ENCODE results near the gene ZNF586.

ZNF586 gene

GRCh38 chr19:57755031-57755430 lies 14.4 kb upstream of the ZNF586 start:
- H3K9ac ChIP-seq (ENCODE audit: low read length in 5 of 5) = no peak overlapping the region
- peaks cover 0 to 7% (median 0%) of the 10 kb centered on the region in 5 donors for H3K4me1 ChIP-seq (ENCODE audit: control insufficient read depth in 5 of 5, insufficient read depth in 5 of 5, low read length in 5 of 5)
- H3K27ac ChIP-seq (ENCODE audit: low read depth, low read length) = no peak overlapping the region
- H3K4me3 ChIP-seq (ENCODE audit: low read depth in 1 of 5, low read length in 5 of 5) = peak overlapping the region in 4 of 5 donors; percentile 14 to 29 (median 22)
- peaks cover 56 to 90% (median 85%) of the 10 kb centered on the region in 5 donors for H3K36me3 ChIP-seq (ENCODE audit: control insufficient read depth in 5 of 5, insufficient read depth in 5 of 5, low read length in 5 of 5)
- no peaks in the 10 kb centered on the region for H3K27me3 ChIP-seq (ENCODE audit: control insufficient read depth in 5 of 5, insufficient read depth in 4 of 5, low read length in 5 of 5)
- H3K9me3 ChIP-seq (ENCODE audit: control insufficient read depth in 5 of 5, low read length in 5 of 5) = peaks cover 41 to 76% (median 48%) of the 10 kb centered on the region in 5 donors

- Histone ChIP-seq H3K9me3 (ENCODE audit: control insufficient read depth in 5 of 5, low read length in 5 of 5) (peaks cover 28 to 57% (median 35%) of the 10 kb centered on the region in 5 donors), H3K4me3 (ENCODE audit: low read depth in 1 of 5, low read length in 5 of 5) (no peak overlapping the region), H3K4me1 (ENCODE audit: control insufficient read depth in 5 of 5, insufficient read depth in 5 of 5, low read length in 5 of 5) (peaks cover 0 to 7% (median 0%) of the 10 kb centered on the region in 5 donors), H3K36me3 (ENCODE audit: control insufficient read depth in 5 of 5, insufficient read depth in 5 of 5, low read length in 5 of 5) (peaks cover 49 to 77% (median 69%) of the 10 kb centered on the region in 5 donors), H3K27ac (ENCODE audit: low read depth, low read length) (no peak overlapping the region), H3K27me3 (ENCODE audit: control insufficient read depth in 5 of 5, insufficient read depth in 4 of 5, low read length in 5 of 5) (no peaks in the 10 kb centered on the region), H3K9ac (ENCODE audit: low read length in 5 of 5) (no peak overlapping the region)
Observed at GRCh38 chr19:57757941-57758340, 11.5 kb upstream of the ZNF586 start.

GRCh38 chr19:57759096-57759495 lies 10.4 kb upstream of the ZNF586 start:
- no peak overlapping the region for H3K9ac ChIP-seq (ENCODE audit: low read length in 5 of 5)
- peaks cover 17 to 45% (median 25%) of the 10 kb centered on the region in 5 donors for H3K9me3 ChIP-seq (ENCODE audit: control insufficient read depth in 5 of 5, low read length in 5 of 5)
- peaks cover 0 to 4% (median 0%) of the 10 kb centered on the region in 5 donors for H3K4me1 ChIP-seq (ENCODE audit: control insufficient read depth in 5 of 5, insufficient read depth in 5 of 5, low read length in 5 of 5)
- no peak overlapping the region for H3K27ac ChIP-seq (ENCODE audit: low read depth, low read length)
- no peaks in the 10 kb centered on the region for H3K27me3 ChIP-seq (ENCODE audit: control insufficient read depth in 5 of 5, insufficient read depth in 4 of 5, low read length in 5 of 5)
- H3K4me3 ChIP-seq (ENCODE audit: low read depth in 1 of 5, low read length in 5 of 5) = peak overlapping the region in 3 of 5 donors; percentile 4 to 15 (median 9)
- peaks cover 40 to 68% (median 57%) of the 10 kb centered on the region in 5 donors for H3K36me3 ChIP-seq (ENCODE audit: control insufficient read depth in 5 of 5, insufficient read depth in 5 of 5, low read length in 5 of 5)

GRCh38 chr19:57771417-57771816 lies 1.9 kb downstream of the ZNF586 start:
- H3K4me1 ChIP-seq (ENCODE audit: control insufficient read depth in 5 of 5, insufficient read depth in 5 of 5, low read length in 5 of 5) = peaks cover 0 to 16% (median 12%) of the 10 kb centered on the region in 5 donors
- H3K9me3 ChIP-seq (ENCODE audit: control insufficient read depth in 5 of 5, low read length in 5 of 5) = peaks cover 0 to 24% (median 4%) of the 10 kb centered on the region in 5 donors
- H3K27me3 ChIP-seq (ENCODE audit: control insufficient read depth in 5 of 5, insufficient read depth in 4 of 5, low read length in 5 of 5) = no peaks in the 10 kb centered on the region
- H3K36me3 ChIP-seq (ENCODE audit: control insufficient read depth in 5 of 5, insufficient read depth in 5 of 5, low read length in 5 of 5) = peaks cover 2 to 20% (median 16%) of the 10 kb centered on the region in 5 donors
- H3K4me3 ChIP-seq (ENCODE audit: low read depth in 1 of 5, low read length in 5 of 5) = peak overlapping the region in 2 of 5 donors; percentile 4 to 32
- H3K9ac ChIP-seq (ENCODE audit: low read length in 5 of 5) = no peak overlapping the region
- H3K27ac ChIP-seq (ENCODE audit: low read depth, low read length) = no peak overlapping the region

- Histone ChIP-seq H3K9ac (ENCODE audit: low read length in 5 of 5) (no peak overlapping the region), H3K9me3 (ENCODE audit: control insufficient read depth in 5 of 5, low read length in 5 of 5) (peaks cover 9 to 43% (median 10%) of the 10 kb centered on the region in 5 donors), H3K36me3 (ENCODE audit: control insufficient read depth in 5 of 5, insufficient read depth in 5 of 5, low read length in 5 of 5) (peaks cover 9 to 41% (median 35%) of the 10 kb centered on the region in 5 donors), H3K4me3 (ENCODE audit: low read depth in 1 of 5, low read length in 5 of 5) (peak overlapping the region in 1 of 5 donors; percentile 32), H3K27ac (ENCODE audit: low read depth, low read length) (no peak overlapping the region), H3K27me3 (ENCODE audit: control insufficient read depth in 5 of 5, insufficient read depth in 4 of 5, low read length in 5 of 5) (no peaks in the 10 kb centered on the region), H3K4me1 (ENCODE audit: control insufficient read depth in 5 of 5, insufficient read depth in 5 of 5, low read length in 5 of 5) (peaks cover 0 to 16% (median 12%) of the 10 kb centered on the region in 5 donors)
Observed at GRCh38 chr19:57773488-57773887, 4.0 kb downstream of the ZNF586 start.

GRCh38 chr19:57776764-57777296 lies 7.4 kb downstream of the ZNF586 start:
- Histone ChIP-seq H3K27me3 (ENCODE audit: control insufficient read depth in 5 of 5, insufficient read depth in 4 of 5, low read length in 5 of 5) (no peaks in the 10 kb centered on the region), H3K9me3 (ENCODE audit: control insufficient read depth in 5 of 5, low read length in 5 of 5) (peaks cover 27 to 68% (median 33%) of the 10 kb centered on the region in 5 donors), H3K36me3 (ENCODE audit: control insufficient read depth in 5 of 5, insufficient read depth in 5 of 5, low read length in 5 of 5) (peaks cover 35 to 68% (median 58%) of the 10 kb centered on the region in 5 donors), H3K4me1 (ENCODE audit: control insufficient read depth in 5 of 5, insufficient read depth in 5 of 5, low read length in 5 of 5) (peaks cover 0 to 3% (median 0%) of the 10 kb centered on the region in 5 donors), H3K27ac (ENCODE audit: low read depth, low read length) (no peak overlapping the region), H3K9ac (ENCODE audit: low read length in 5 of 5) (no peak overlapping the region), H3K4me3 (ENCODE audit: low read depth in 1 of 5, low read length in 5 of 5) (peak overlapping the region in 2 of 5 donors; percentile 37 to 39)

GRCh38 chr19:57778336-57778735 lies 8.9 kb downstream of the ZNF586 start:
- Histone ChIP-seq H3K36me3 (ENCODE audit: control insufficient read depth in 5 of 5, insufficient read depth in 5 of 5, low read length in 5 of 5) (peaks cover 33 to 65% (median 55%) of the 10 kb centered on the region in 5 donors), H3K4me3 (ENCODE audit: low read depth in 1 of 5, low read length in 5 of 5) (peak overlapping the region in 3 of 5 donors; percentile 20 to 46 (median 39)), H3K9me3 (ENCODE audit: control insufficient read depth in 5 of 5, low read length in 5 of 5) (peaks cover 27 to 65% (median 35%) of the 10 kb centered on the region in 5 donors)

DNA sequence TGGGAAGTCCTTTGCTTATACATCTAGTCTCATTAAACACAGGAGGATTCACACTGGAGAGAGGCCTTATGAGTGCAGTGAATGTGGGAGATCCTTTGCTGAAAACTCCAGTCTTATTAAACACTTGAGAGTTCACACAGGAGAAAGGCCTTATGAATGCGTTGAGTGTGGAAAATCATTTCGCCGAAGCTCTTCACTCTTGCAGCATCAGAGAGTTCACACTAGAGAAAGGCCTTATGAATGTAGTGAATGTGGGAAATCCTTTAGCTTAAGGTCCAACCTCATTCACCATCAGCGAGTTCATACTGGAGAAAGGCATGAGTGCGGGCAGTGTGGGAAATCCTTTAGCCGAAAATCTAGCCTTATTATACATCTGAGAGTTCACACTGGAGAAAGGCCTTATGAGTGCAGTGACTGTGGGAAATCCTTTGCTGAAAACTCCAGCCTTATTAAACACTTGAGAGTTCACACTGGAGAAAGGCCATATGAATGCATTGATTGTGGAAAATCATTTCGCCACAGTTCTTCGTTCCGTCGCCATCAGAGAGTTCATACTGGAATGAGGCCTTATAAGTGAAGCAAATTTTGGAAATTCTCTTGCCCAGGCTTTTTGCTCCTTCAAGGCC lies 9.9 kb downstream of the ZNF586 start:
- peak overlapping the region in 3 of 5 donors; percentile 3 to 46 (median 39) for H3K4me3 ChIP-seq (ENCODE audit: low read depth in 1 of 5, low read length in 5 of 5)
- no peak overlapping the region for H3K27ac ChIP-seq (ENCODE audit: low read depth, low read length)
- H3K27me3 ChIP-seq (ENCODE audit: control insufficient read depth in 5 of 5, insufficient read depth in 4 of 5, low read length in 5 of 5) = no peaks in the 10 kb centered on the region
- H3K9ac ChIP-seq (ENCODE audit: low read length in 5 of 5) = peak overlapping the region in 1 of 5 donors; percentile 31
- H3K36me3 ChIP-seq (ENCODE audit: control insufficient read depth in 5 of 5, insufficient read depth in 5 of 5, low read length in 5 of 5) = peaks cover 33 to 62% (median 53%) of the 10 kb centered on the region in 5 donors
- H3K4me1 ChIP-seq (ENCODE audit: control insufficient read depth in 5 of 5, insufficient read depth in 5 of 5, low read length in 5 of 5) = peaks cover 0 to 3% (median 0%) of the 10 kb centered on the region in 5 donors
- H3K9me3 ChIP-seq (ENCODE audit: control insufficient read depth in 5 of 5, low read length in 5 of 5) = peaks cover 24 to 60% (median 35%) of the 10 kb centered on the region in 5 donors

More at GRCh38 chr19:57778336-57778735, 8.9 kb downstream of the ZNF586 start:
- Histone ChIP-seq H3K4me1 (ENCODE audit: control insufficient read depth in 5 of 5, insufficient read depth in 5 of 5, low read length in 5 of 5) (peaks cover 0 to 3% (median 0%) of the 10 kb centered on the region in 5 donors), H3K27ac (ENCODE audit: low read depth, low read length) (no peak overlapping the region), H3K27me3 (ENCODE audit: control insufficient read depth in 5 of 5, insufficient read depth in 4 of 5, low read length in 5 of 5) (no peaks in the 10 kb centered on the region), H3K9ac (ENCODE audit: low read length in 5 of 5) (no peak overlapping the region)

DNA sequence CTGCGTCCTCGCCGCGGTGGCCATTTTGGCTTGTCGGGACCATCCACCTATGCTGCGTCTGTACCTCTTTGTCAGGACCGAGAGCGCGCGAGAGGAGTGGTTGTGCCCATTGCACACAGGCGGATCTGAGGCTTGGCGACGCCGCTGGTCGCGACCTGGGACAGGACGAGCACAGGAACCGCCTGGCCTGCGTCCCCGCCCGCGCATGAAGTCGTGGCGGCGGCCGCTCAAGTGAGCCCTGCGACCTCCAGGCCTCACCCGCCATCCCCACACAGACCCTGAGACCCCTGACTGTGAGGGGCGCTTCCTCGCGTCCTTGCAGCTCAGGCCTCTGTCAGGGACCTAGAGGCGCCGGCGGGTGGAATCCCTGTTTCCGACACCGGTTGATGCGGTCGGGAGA lies 16.8 kb downstream of the ZNF586 start:
- no peaks in the 10 kb centered on the region for H3K4me1 ChIP-seq (ENCODE audit: control insufficient read depth in 5 of 5, insufficient read depth in 5 of 5, low read length in 5 of 5)
- H3K9me3 ChIP-seq (ENCODE audit: control insufficient read depth in 5 of 5, low read length in 5 of 5) = peaks cover 0 to 44% (median 11%) of the 10 kb centered on the region in 5 donors
- no peaks in the 10 kb centered on the region for H3K27me3 ChIP-seq (ENCODE audit: control insufficient read depth in 5 of 5, insufficient read depth in 4 of 5, low read length in 5 of 5)
- no peak overlapping the region for H3K9ac ChIP-seq (ENCODE audit: low read length in 5 of 5)
- peaks cover 7 to 33% (median 21%) of the 10 kb centered on the region in 5 donors for H3K36me3 ChIP-seq (ENCODE audit: control insufficient read depth in 5 of 5, insufficient read depth in 5 of 5, low read length in 5 of 5)
- peak overlapping the region in 1 of 5 donors; percentile 46 for H3K4me3 ChIP-seq (ENCODE audit: low read depth in 1 of 5, low read length in 5 of 5)
- no peak overlapping the region for H3K27ac ChIP-seq (ENCODE audit: low read depth, low read length)

- Histone ChIP-seq H3K4me3 (ENCODE audit: low read depth in 1 of 5, low read length in 5 of 5) (no peak overlapping the region), H3K27ac (ENCODE audit: low read depth, low read length) (no peak overlapping the region), H3K36me3 (ENCODE audit: control insufficient read depth in 5 of 5, insufficient read depth in 5 of 5, low read length in 5 of 5) (peaks cover 5 to 38% (median 21%) of the 10 kb centered on the region in 5 donors), H3K4me1 (ENCODE audit: control insufficient read depth in 5 of 5, insufficient read depth in 5 of 5, low read length in 5 of 5) (no peaks in the 10 kb centered on the region), H3K9me3 (ENCODE audit: control insufficient read depth in 5 of 5, low read length in 5 of 5) (peaks cover 0 to 42% (median 11%) of the 10 kb centered on the region in 5 donors), H3K27me3 (ENCODE audit: control insufficient read depth in 5 of 5, insufficient read depth in 4 of 5, low read length in 5 of 5) (no peaks in the 10 kb centered on the region), H3K9ac (ENCODE audit: low read length in 5 of 5) (no peak overlapping the region)
Observed at GRCh38 chr19:57786906-57787305, 17.4 kb downstream of the ZNF586 start.

All from subcutaneous abdominal adipose tissue (tissue), 5 donors.